ENCODE data around the gene MLPH.

Gene MLPH

DNA sequence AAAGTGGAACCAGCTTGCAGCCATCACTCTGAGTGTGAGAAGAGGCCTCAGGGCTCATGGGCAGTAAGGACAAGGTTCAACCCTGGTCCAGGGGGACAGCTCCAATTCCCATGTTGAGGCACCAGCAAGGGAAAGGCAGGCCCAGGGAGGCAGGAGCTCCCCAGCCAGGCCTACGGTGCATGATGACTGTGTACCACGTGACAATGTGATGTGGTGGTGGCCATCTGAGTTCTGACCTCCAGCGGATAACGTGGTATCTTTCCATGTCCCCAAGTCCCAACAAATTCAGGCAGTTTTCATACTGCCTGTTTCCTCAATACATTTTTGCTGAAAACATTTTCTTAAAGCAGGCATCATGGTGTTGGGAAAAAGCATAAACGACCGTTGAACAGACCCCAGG is 36.9 kb upstream of the MLPH start:
- Histone ChIP-seq H3K4me3 (ENCODE audit: low read length) (no peak overlapping the region), H3K36me3 (ENCODE audit: insufficient read depth, low read length) (no peaks in the 10 kb centered on the region), H2AFZ (ENCODE audit: low read depth, low read length) (no peak overlapping the region), H3K9me3 (ENCODE audit: low read length) (no peaks in the 10 kb centered on the region), H3K27me3 (ENCODE audit: insufficient read depth, low read length) (peaks cover 7% of the 10 kb centered on the region), H3K4me1 (ENCODE audit: insufficient read depth, low read length) (no peaks in the 10 kb centered on the region)

DNA sequence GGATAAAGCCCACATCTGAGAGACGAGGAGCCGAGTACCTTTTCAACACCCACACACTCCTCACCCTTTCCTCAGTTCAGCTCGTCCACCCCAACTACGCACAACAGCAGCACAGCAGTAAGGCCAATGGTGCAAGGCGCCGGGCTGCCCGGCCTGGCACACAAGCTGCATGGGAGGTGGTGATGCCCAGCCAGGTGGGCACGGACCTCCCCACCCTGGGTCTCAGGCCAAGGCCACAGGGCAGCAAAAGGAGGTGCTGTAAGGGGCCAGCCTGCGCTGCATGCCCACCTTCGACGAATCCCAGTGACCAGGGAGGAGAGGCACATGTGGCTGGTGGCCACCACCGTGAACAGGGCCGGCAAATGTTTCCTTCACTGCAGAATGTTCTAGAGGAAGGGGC is 36.5 kb upstream of the MLPH start:
- Histone ChIP-seq H2AFZ (ENCODE audit: low read depth, low read length) (no peak overlapping the region), H3K9me3 (ENCODE audit: low read length) (no peaks in the 10 kb centered on the region)

DNA sequence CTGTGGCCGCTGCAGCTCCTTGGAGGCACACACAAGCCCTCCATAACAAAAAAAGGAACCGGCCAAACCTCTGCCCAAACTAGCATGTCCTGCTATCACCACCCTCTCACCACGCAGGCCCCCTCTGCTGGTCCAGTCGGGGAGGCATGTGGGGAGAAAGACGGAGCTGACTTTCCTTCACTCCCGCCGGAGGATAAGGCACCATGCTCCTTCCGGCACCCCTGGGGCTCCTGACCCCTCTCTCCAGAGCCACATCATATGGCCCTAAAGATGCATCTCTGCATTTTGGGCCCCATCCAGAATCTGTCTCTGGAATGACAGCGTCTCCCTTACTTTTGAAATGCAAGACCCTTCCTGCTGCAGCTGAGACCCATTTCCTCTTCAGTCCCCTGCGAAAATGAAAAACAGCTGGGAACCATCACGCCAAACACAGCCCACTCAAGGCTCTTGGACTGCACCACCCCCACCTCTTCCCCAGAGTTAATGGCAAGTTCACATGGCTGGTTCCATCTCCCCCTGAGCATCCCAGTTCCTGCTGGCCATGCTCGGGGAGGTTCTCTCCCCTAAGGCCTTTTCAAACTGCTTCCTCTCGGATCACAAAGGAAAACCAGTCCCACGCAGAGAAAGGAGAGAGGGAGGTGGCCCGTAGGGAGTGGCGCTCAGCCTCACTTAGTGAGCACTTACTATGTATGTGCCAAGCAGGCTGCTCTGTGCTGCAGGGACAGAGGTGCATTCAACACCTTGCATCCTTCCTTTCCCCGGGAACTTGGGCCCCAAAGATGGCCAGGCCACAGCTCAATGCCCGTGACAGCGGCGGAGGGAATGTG is 35.2 kb upstream of the MLPH start:
- peaks cover 7% of the 10 kb centered on the region for H3K27me3 ChIP-seq (ENCODE audit: insufficient read depth, low read length)
- H3K36me3 ChIP-seq (ENCODE audit: insufficient read depth, low read length), result no peaks in the 10 kb centered on the region
- H3K4me3 ChIP-seq (ENCODE audit: low read length), result no peak overlapping the region
- H2AFZ ChIP-seq (ENCODE audit: low read depth, low read length), result no peak overlapping the region
- H3K9me3 ChIP-seq (ENCODE audit: low read length), result no peaks in the 10 kb centered on the region
- no peaks in the 10 kb centered on the region for H3K4me1 ChIP-seq (ENCODE audit: insufficient read depth, low read length)

More for the DNA sequence above, 36.5 kb upstream of the MLPH start:
- peaks cover 7% of the 10 kb centered on the region for H3K27me3 ChIP-seq (ENCODE audit: insufficient read depth, low read length)
- H3K36me3 ChIP-seq (ENCODE audit: insufficient read depth, low read length), result no peaks in the 10 kb centered on the region
- no peaks in the 10 kb centered on the region for H3K4me1 ChIP-seq (ENCODE audit: insufficient read depth, low read length)
- H3K4me3 ChIP-seq (ENCODE audit: low read length), result no peak overlapping the region

DNA sequence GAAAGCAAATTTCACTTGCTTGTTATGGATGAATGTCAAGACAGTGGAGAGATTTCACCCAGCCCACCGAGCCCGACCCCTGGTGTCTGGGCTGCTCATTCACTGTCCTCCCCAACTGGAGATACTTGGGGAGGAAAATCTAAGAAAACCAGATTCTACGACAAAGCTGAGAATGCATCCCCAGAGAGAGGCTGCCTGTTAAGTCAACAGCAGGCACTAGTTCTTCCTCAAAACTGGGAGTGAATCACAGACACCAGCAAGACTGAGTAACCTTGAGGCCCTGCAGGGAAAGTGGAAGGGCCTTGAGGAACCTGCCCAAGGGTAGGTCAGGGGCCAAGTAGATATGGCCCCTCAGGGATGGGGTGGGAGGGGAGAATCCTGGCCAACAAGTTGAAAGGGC is 34.2 kb upstream of the MLPH start:
- peaks cover 4% of the 10 kb centered on the region for H3K27me3 ChIP-seq (ENCODE audit: insufficient read depth, low read length)
- H3K36me3 ChIP-seq (ENCODE audit: insufficient read depth, low read length), result no peaks in the 10 kb centered on the region
- H3K4me3 ChIP-seq (ENCODE audit: low read length), result no peak overlapping the region
- no peaks in the 10 kb centered on the region for H3K4me1 ChIP-seq (ENCODE audit: insufficient read depth, low read length)
- no peak overlapping the region for H2AFZ ChIP-seq (ENCODE audit: low read depth, low read length)
- H3K9me3 ChIP-seq (ENCODE audit: low read length), result no peaks in the 10 kb centered on the region

DNA sequence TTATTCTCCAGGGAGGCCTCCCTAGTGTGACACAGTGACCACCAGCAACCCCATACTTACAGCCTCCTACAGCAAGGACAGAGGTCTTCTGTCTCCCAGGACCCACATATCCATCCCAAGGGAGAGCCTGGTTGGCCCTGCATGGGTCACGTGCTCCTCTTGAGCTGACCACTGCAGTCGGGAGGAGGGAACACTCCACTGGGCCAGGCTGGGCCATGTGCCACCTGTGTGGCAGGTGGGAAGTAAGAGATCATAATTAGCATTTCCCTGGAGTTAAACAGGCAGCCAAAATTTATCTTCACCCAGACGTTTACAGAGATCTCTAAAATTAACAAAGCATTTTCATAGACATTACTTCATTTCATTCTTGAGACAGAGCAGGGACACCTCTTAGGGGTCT is 33.4 kb upstream of the MLPH start:
- H3K9me3 ChIP-seq (ENCODE audit: low read length), result no peaks in the 10 kb centered on the region
- peaks cover 4% of the 10 kb centered on the region for H3K27me3 ChIP-seq (ENCODE audit: insufficient read depth, low read length)
- H2AFZ ChIP-seq (ENCODE audit: low read depth, low read length), result no peak overlapping the region
- no peaks in the 10 kb centered on the region for H3K36me3 ChIP-seq (ENCODE audit: insufficient read depth, low read length)
- no peak overlapping the region for H3K4me3 ChIP-seq (ENCODE audit: low read length)
- H3K4me1 ChIP-seq (ENCODE audit: insufficient read depth, low read length), result no peaks in the 10 kb centered on the region

DNA sequence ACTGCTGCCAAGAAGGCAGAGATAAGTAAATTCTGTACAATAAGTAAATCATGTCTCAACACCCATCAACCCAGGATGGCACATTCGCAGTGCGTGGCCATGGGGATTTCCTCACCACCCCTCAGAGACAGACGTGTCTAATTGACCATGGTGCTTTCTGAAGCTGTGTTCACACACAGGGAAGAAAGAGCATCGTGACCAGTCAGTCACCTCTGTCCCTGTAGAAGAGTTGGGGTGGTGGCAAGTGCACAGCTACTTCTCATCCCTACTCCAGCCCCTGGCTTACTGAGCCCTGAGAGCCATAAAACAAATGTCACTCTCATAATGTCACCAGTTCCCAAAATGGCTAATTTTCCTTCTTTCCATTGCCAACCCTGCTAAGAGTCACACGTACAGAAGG is 31.3 kb upstream of the MLPH start:
- H3K4me1 ChIP-seq (ENCODE audit: insufficient read depth, low read length), result no peaks in the 10 kb centered on the region
- peaks cover 4% of the 10 kb centered on the region for H3K27me3 ChIP-seq (ENCODE audit: insufficient read depth, low read length)
- H3K36me3 ChIP-seq (ENCODE audit: insufficient read depth, low read length), result no peaks in the 10 kb centered on the region
- H3K4me3 ChIP-seq (ENCODE audit: low read length), result no peak overlapping the region
- H2AFZ ChIP-seq (ENCODE audit: low read depth, low read length), result no peak overlapping the region
- no peaks in the 10 kb centered on the region for H3K9me3 ChIP-seq (ENCODE audit: low read length)

DNA sequence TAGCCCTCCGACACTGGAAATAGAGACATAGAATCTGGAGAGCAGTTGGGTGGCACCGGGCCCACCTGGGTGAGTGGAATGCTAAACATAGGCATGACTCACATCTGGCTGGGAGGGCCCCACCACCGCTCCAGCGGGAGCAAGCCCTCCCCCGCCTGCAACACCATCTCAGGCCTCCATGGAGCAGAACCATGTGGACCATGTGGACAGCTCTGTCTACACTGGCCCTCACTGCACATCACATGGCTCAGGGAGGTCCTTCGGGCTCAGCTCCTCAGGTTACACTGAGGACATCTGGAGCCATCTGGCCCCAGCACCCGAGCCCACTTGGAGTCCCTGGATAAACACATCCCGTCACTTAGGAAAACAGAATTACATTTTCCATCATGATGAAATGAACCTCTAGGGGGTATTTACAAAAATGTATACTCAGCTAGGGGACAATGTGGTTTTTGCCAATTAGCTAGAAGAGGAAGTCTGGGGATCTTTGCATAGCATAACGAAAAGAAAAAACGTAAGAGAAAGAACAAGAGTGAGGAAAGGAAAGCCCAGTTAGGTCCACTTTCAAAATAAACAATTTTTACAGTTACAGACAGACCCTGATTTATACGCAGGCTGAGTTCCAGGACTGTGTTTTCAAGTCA is 30.7 kb upstream of the MLPH start:
- H3K9me3 ChIP-seq (ENCODE audit: low read length), result no peaks in the 10 kb centered on the region
- H3K27me3 ChIP-seq (ENCODE audit: insufficient read depth, low read length), result peaks cover 1% of the 10 kb centered on the region
- H2AFZ ChIP-seq (ENCODE audit: low read depth, low read length), result no peak overlapping the region
- no peaks in the 10 kb centered on the region for H3K36me3 ChIP-seq (ENCODE audit: insufficient read depth, low read length)
- H3K4me1 ChIP-seq (ENCODE audit: insufficient read depth, low read length), result no peaks in the 10 kb centered on the region
- H3K4me3 ChIP-seq (ENCODE audit: low read length), result no peak overlapping the region

DNA sequence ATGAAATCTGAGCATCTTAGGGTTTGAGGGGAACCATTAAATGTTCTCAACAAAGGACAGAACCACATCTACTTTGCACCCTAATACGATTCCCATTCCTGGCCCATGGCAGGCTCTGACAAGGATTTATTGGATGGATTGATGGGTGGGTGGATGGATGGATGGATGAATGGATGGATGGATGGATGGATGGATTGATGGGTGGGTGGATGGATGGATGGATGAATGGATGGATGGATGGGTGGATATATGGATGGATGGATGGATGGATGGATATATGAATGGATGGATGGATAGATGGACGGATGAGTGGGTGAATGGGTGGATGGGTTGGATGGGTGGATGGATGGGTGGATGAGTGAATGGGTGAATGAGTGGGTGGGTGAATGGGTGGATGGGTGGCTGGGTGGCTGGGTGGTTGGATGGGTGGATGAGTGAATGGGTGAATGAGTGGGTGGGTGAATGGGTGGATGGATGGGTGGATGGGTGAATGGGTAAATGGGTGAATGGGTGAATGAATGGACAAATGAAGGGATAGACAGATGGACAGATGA is 29.6 kb upstream of the MLPH start:
- Histone ChIP-seq H3K4me1 (ENCODE audit: insufficient read depth, low read length) (no peaks in the 10 kb centered on the region), H3K27me3 (ENCODE audit: insufficient read depth, low read length) (no peaks in the 10 kb centered on the region), H3K4me3 (ENCODE audit: low read length) (no peak overlapping the region), H3K9me3 (ENCODE audit: low read length) (no peaks in the 10 kb centered on the region), H3K36me3 (ENCODE audit: insufficient read depth, low read length) (no peaks in the 10 kb centered on the region), H2AFZ (ENCODE audit: low read depth, low read length) (no peak overlapping the region)

DNA sequence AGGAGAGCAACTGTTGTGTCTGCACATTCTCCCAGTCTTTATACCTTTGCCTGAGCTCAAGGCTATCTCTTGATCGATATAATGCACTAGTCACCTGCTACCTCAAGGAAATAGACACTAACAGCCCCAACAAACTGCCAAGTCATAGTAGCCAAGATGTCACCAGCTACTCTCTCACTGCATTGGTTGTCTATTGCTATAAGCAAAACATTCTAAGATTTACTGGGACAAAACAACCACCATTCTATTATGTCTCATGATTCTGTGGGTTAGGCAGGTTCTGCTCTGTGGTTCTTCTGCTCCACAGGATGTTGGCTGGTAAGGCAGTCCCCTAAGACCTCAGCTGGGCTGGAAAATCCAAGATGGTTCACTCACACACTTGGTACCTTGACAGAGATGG is 28.5 kb upstream of the MLPH start:
- Histone ChIP-seq H3K36me3 (ENCODE audit: insufficient read depth, low read length) (no peaks in the 10 kb centered on the region), H2AFZ (ENCODE audit: low read depth, low read length) (no peak overlapping the region), H3K4me1 (ENCODE audit: insufficient read depth, low read length) (no peaks in the 10 kb centered on the region), H3K4me3 (ENCODE audit: low read length) (no peak overlapping the region), H3K9me3 (ENCODE audit: low read length) (no peaks in the 10 kb centered on the region), H3K27me3 (ENCODE audit: insufficient read depth, low read length) (no peaks in the 10 kb centered on the region)

DNA sequence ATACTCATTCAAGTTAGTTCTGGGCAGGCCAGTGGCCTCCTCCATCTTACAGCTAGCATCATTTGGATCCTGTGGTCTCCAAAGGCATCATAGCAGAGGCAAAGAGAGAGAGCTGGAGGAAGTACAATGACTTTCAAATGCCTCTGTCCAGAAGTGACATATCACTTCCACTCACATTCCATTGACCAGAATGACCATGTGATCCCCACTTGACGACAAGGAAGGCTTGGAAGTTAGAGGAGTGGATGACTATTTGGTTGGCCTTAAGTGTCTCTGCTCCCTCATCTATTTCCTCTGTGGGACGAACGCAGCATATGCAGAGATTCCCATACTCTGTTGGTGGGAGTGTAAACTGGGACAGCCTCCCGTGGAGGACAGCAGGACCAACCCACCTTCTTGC is 27.8 kb upstream of the MLPH start:
- no peak overlapping the region for H3K4me3 ChIP-seq (ENCODE audit: low read length)
- no peaks in the 10 kb centered on the region for H3K36me3 ChIP-seq (ENCODE audit: insufficient read depth, low read length)
- H3K27me3 ChIP-seq (ENCODE audit: insufficient read depth, low read length), result no peaks in the 10 kb centered on the region
- no peak overlapping the region for H2AFZ ChIP-seq (ENCODE audit: low read depth, low read length)
- no peaks in the 10 kb centered on the region for H3K4me1 ChIP-seq (ENCODE audit: insufficient read depth, low read length)
- no peaks in the 10 kb centered on the region for H3K9me3 ChIP-seq (ENCODE audit: low read length)

DNA sequence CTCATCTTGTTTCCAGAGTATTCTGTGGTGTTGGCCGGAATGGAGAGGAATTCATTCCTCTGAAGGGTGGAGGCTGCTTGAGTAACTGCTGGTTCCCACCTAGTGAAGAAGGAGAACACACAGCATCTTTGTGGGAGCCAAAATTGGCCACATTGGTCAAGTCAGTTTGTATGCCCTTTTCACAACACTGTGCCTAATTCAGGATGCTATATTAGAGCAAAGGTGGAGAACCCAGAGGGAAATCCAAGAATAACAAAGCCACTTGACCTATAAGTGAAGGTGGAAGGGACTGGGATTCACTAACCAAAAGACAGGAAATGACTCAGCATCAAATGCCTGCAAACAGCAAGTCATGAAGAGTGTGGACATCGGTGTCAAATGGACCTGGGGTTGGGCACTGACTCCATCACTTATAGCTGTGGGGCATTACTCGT is 27.3 kb upstream of the MLPH start:
- Histone ChIP-seq H2AFZ (ENCODE audit: low read depth, low read length) (no peak overlapping the region), H3K9me3 (ENCODE audit: low read length) (no peaks in the 10 kb centered on the region), H3K36me3 (ENCODE audit: insufficient read depth, low read length) (no peaks in the 10 kb centered on the region), H3K27me3 (ENCODE audit: insufficient read depth, low read length) (no peaks in the 10 kb centered on the region), H3K4me1 (ENCODE audit: insufficient read depth, low read length) (no peaks in the 10 kb centered on the region), H3K4me3 (ENCODE audit: low read length) (no peak overlapping the region)

DNA sequence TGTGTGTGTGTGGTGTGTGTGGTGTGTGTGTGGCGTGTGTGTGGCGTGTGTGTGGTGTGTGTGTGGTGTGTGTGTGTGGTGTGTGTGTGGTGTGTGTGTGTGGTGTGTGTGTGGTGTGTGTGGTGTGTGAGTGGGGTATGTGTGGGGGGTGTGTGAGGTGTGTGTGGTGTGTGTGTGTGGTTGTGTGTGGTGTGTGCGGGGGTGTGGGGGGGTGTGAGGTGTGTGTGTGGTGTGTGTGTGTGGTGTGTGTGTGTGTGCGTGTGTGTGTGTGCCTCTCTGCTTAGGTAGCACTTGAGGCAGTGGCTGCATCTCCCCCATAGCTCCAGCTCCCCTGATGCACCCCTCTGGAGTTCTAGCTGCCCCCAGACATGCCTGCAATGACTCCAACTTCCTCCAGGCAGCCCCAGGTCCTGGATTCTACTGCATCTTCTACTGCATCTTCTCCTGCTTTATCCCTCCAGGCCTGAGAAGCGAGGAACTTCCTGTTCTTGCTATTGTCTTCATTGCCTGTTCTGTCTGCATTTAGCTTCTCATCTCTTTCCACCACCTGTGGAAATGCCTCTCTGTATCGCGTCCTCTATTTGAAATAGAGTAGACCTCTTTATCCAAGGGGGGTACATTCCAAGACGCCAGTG is 22.2 kb upstream of the MLPH start:
- Histone ChIP-seq H3K4me1 (ENCODE audit: insufficient read depth, low read length) (no peaks in the 10 kb centered on the region), H3K4me3 (ENCODE audit: low read length) (no peak overlapping the region), H3K36me3 (ENCODE audit: insufficient read depth, low read length) (no peaks in the 10 kb centered on the region), H3K27me3 (ENCODE audit: insufficient read depth, low read length) (no peaks in the 10 kb centered on the region), H2AFZ (ENCODE audit: low read depth, low read length) (no peak overlapping the region), H3K9me3 (ENCODE audit: low read length) (no peaks in the 10 kb centered on the region)

DNA sequence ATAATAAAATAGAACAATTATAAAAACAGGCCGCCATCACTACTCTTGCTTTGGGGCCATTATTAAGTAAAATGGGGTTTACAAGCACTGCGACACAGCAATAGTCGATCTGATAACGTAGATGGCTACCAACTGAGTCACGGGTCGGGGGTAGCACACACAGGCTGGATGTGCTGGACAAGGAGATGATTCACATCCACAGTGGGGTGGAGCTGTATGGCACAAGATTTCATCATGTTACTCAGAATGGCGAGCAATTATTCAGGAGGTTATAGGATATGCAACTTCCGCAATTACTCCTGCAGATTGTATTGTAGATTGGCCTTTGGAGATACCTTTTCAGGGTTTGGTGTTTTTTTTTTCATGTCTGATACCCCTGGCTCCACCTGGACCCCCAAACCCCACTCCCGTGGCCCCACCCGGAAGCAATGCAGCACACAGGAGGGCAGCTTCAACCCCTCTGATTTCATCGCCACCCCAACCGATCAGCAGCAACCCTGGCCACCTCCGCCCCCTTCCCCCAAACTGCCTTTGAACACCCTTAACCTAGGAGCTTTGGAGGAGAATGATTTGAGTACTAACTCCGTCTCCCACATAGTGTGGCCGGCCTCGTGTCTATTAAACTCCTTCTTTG is 21.4 kb upstream of the MLPH start:
- Histone ChIP-seq H3K9me3 (ENCODE audit: low read length) (no peaks in the 10 kb centered on the region), H3K4me3 (ENCODE audit: low read length) (no peak overlapping the region), H3K4me1 (ENCODE audit: insufficient read depth, low read length) (no peaks in the 10 kb centered on the region), H3K27me3 (ENCODE audit: insufficient read depth, low read length) (no peaks in the 10 kb centered on the region), H2AFZ (ENCODE audit: low read depth, low read length) (no peak overlapping the region), H3K36me3 (ENCODE audit: insufficient read depth, low read length) (no peaks in the 10 kb centered on the region)
